Measurements from ENCODE around the gene FFAR3.

The FFAR3 gene

DNA sequence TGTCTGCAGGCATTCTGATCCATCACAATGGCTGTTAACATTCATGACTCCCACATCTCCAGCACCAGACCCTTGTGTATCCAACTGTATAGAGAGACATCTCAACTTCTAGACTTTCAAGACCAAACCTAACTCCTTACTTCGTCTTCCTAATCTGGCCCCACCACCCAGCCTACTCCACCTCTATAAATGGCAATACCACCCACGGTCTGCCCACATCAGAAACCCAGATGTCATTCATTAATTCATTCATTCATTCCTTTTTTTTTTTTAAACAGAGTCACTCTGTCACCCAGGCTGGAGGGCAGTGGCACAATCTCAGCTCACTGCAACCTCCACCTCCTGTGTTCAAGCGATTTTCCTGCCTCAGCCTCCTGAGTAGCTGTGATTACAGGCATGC lies 23.1 kb downstream of the FFAR3 start:
- H3K9me3 Mint-ChIP-seq = peaks cover 5% of the 10 kb centered on the region
- H3K4me3 Mint-ChIP-seq = no peak overlapping the region
- peaks cover 2% of the 10 kb centered on the region for H3K36me3 Mint-ChIP-seq (ENCODE audit: low read depth)
- no peak for DNase-seq (ENCODE audit: low spot score)
- H3K27ac Mint-ChIP-seq = no peak overlapping the region
- peaks cover 5% of the 10 kb centered on the region for H3K4me1 Mint-ChIP-seq (ENCODE audit: low read depth)
- H3K27me3 Mint-ChIP-seq (ENCODE audit: low read depth) = peaks cover 13% of the 10 kb centered on the region

GRCh38 chr19:35381926-35382325 lies 23.7 kb downstream of the FFAR3 start:
- Mint-ChIP-seq H3K4me3 (no peak overlapping the region), H3K27me3 (ENCODE audit: low read depth) (peaks cover 13% of the 10 kb centered on the region), H3K36me3 (ENCODE audit: low read depth) (peaks cover 2% of the 10 kb centered on the region), H3K9me3 (peaks cover 12% of the 10 kb centered on the region), H3K27ac (no peak overlapping the region), H3K4me1 (ENCODE audit: low read depth) (peaks cover 5% of the 10 kb centered on the region)
- DNase-seq (ENCODE audit: low spot score) = no peak

- Mint-ChIP-seq H3K4me1 (ENCODE audit: low read depth) (peaks cover 2% of the 10 kb centered on the region), H3K36me3 (ENCODE audit: low read depth) (peaks cover 2% of the 10 kb centered on the region), H3K9me3 (peaks cover 15% of the 10 kb centered on the region), H3K27me3 (ENCODE audit: low read depth) (peaks cover 10% of the 10 kb centered on the region), H3K27ac (no peak overlapping the region), H3K4me3 (no peak overlapping the region)
- DNase-seq (ENCODE audit: low spot score) = no peak
Measured at GRCh38 chr19:35383536-35383935, 25.3 kb downstream of the FFAR3 start.

DNA sequence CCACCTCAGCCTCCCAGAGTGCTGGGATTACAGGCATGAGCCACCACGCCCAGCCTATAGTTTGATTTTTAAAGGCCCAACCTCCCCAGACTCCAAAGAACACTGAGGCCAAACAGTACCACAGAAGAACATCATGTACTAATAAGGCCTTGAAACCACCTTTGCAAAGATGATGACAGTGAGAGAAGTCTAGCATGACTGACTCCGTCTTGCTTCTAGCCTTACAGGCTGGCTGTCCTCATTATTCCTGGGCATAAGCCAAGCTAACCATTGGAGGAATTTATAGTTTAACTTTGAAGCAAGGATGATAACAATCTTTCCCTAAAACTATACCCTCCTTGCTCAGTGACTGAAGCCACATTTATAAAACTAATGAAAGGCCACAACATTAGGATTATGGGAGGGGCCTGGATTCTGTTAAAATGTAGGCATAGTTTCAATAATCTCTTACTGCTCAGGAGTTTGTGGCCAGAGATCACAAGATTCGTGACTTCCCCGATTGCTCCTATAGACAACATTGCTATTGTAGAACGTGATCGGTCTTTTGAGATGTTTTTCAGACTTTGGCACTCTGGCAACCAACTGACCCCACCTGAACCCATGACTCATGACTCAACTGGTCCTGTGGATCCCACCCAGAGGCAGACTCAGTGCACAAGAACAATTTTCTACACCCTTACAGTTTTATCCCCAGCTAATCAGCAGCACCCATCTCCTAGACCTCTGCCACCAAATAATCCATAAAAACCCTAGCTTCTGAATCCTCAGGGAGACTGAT lies 30.2 kb downstream of the FFAR3 start:
- Mint-ChIP-seq H3K36me3 (ENCODE audit: low read depth) (peaks cover 2% of the 10 kb centered on the region), H3K4me1 (ENCODE audit: low read depth) (no peaks in the 10 kb centered on the region), H3K9me3 (peaks cover 15% of the 10 kb centered on the region), H3K27ac (no peak overlapping the region), H3K27me3 (ENCODE audit: low read depth) (no peaks in the 10 kb centered on the region), H3K4me3 (no peak overlapping the region)
- no peak for DNase-seq (ENCODE audit: low spot score)

- Mint-ChIP-seq H3K4me1 (ENCODE audit: low read depth) (no peaks in the 10 kb centered on the region), H3K27me3 (ENCODE audit: low read depth) (no peaks in the 10 kb centered on the region), H3K36me3 (ENCODE audit: low read depth) (peaks cover 2% of the 10 kb centered on the region), H3K4me3 (no peak overlapping the region), H3K27ac (no peak overlapping the region), H3K9me3 (peaks cover 15% of the 10 kb centered on the region)
- no peak for DNase-seq (ENCODE audit: low spot score)
Measured at GRCh38 chr19:35389192-35389861, 31.1 kb downstream of the FFAR3 start.

DNA sequence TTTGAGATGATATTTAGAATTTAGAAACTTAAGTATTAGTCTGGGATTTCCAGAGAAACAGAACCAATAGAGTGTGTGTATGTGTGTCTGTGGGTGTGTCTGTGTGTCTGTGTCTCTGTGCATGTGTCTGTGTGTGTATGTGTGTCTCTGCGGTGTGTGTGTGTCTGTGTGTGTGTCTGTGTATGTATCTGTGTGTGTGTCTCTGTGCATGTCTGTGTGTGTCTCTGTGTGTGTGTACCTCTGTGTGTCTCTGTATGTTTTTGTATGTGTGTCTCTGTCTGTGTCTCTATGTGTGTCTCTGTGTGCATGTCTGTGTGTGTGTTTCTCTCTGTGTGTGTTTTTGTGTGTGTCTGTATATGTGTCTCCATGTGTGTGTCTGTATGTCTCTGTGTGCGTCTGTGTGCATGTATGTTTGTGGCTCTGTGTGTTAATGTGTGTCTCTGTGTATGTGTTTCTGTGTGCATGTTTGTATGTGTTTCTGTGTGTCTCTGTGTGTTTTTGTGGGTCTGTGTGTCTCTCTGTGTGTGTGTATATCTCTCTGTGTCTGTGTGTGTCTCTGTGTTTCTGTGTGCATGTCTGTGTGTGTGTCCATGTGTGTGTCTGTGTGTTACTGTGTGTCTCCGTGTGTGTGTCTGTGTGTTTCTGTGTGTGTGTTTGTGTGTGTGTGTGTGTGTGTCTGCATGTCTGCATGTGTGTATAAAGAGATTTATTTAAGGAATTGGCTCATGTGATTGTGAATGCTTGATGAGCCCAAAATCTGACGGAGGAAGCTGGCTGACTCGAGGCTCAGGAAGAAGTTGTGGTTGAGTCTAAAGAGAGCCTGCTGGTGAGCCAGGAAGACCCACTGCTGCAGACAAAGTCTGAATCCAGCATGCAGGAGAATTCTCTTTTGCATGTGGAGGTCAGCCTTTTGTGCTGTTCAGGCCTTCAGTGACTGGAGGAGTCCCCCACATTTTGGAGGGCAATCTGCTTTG lies 34.8 kb downstream of the FFAR3 start:
- Mint-ChIP-seq H3K4me1 (ENCODE audit: low read depth) (no peaks in the 10 kb centered on the region), H3K4me3 (no peak overlapping the region), H3K9me3 (no peaks in the 10 kb centered on the region), H3K36me3 (ENCODE audit: low read depth) (no peaks in the 10 kb centered on the region), H3K27me3 (ENCODE audit: low read depth) (no peaks in the 10 kb centered on the region), H3K27ac (no peak overlapping the region)
- no peak for DNase-seq (ENCODE audit: low spot score)

GRCh38 chr19:35395382-35396199 lies 37.3 kb downstream of the FFAR3 start:
- H3K9me3 Mint-ChIP-seq = no peaks in the 10 kb centered on the region
- no peak overlapping the region for H3K27ac Mint-ChIP-seq
- no peak for DNase-seq (ENCODE audit: low spot score)
- no peaks in the 10 kb centered on the region for H3K36me3 Mint-ChIP-seq (ENCODE audit: low read depth)
- H3K27me3 Mint-ChIP-seq (ENCODE audit: low read depth) = peaks cover 5% of the 10 kb centered on the region
- no peaks in the 10 kb centered on the region for H3K4me1 Mint-ChIP-seq (ENCODE audit: low read depth)
- H3K4me3 Mint-ChIP-seq = no peak overlapping the region

DNA sequence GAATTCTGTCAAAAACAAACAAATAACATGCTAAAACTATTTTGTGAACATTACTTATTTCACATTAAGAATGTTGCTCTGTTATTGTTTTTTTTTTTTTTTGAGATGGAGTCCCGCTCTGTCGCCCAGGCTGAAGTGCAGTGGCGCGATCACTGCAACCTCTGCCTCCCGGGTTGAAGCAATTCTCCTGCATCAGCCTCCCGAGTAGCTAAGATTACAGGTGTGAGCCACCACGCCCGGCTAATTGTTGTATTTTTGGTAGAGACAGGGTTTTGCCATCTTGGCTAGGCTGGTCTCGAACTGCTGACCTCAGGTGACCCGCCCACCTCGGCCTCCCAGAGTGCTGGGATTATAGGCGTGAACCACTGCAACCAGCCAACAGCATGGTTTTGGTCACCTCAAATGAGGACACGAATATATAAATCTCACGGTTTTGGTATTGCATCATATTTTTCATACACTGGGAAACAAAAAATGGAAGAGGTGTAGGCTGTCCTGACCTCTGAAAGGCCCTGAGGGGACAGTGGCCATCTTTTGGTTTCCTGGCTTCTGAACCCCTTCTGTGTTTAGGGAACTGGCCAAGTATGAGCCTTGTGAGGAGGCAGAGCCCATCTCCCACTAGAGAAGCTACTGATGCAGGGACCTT lies 38.1 kb downstream of the FFAR3 start:
- Mint-ChIP-seq H3K4me1 (ENCODE audit: low read depth) (no peaks in the 10 kb centered on the region), H3K9me3 (no peaks in the 10 kb centered on the region), H3K27ac (no peak overlapping the region), H3K36me3 (ENCODE audit: low read depth) (no peaks in the 10 kb centered on the region), H3K4me3 (no peak overlapping the region), H3K27me3 (ENCODE audit: low read depth) (peaks cover 5% of the 10 kb centered on the region)
- no peak for DNase-seq (ENCODE audit: low spot score)

- Mint-ChIP-seq H3K36me3 (ENCODE audit: low read depth) (no peaks in the 10 kb centered on the region), H3K4me3 (no peak overlapping the region), H3K27me3 (ENCODE audit: low read depth) (peaks cover 5% of the 10 kb centered on the region), H3K4me1 (ENCODE audit: low read depth) (no peaks in the 10 kb centered on the region), H3K9me3 (no peaks in the 10 kb centered on the region), H3K27ac (no peak overlapping the region)
- no peak for DNase-seq (ENCODE audit: low spot score)
Measured at GRCh38 chr19:35397064-35397463, 38.8 kb downstream of the FFAR3 start.

- H3K9me3 Mint-ChIP-seq = no peaks in the 10 kb centered on the region
- no peaks in the 10 kb centered on the region for H3K36me3 Mint-ChIP-seq (ENCODE audit: low read depth)
- no peak overlapping the region for H3K4me3 Mint-ChIP-seq
- no peak for DNase-seq (ENCODE audit: low spot score)
- no peak overlapping the region for H3K27ac Mint-ChIP-seq
- H3K27me3 Mint-ChIP-seq (ENCODE audit: low read depth) = peaks cover 5% of the 10 kb centered on the region
- H3K4me1 Mint-ChIP-seq (ENCODE audit: low read depth) = peaks cover 4% of the 10 kb centered on the region
Measured at GRCh38 chr19:35398570-35398969, 40.3 kb downstream of the FFAR3 start.

- DNase-seq (ENCODE audit: low spot score) = no peak
- no peaks in the 10 kb centered on the region for H3K9me3 Mint-ChIP-seq
- H3K4me1 Mint-ChIP-seq (ENCODE audit: low read depth) = peaks cover 5% of the 10 kb centered on the region
- H3K4me3 Mint-ChIP-seq = no peak overlapping the region
- H3K36me3 Mint-ChIP-seq (ENCODE audit: low read depth) = no peaks in the 10 kb centered on the region
- peaks cover 5% of the 10 kb centered on the region for H3K27me3 Mint-ChIP-seq (ENCODE audit: low read depth)
- no peak overlapping the region for H3K27ac Mint-ChIP-seq
Measured at GRCh38 chr19:35399231-35399630, 41.0 kb downstream of the FFAR3 start.

DNA sequence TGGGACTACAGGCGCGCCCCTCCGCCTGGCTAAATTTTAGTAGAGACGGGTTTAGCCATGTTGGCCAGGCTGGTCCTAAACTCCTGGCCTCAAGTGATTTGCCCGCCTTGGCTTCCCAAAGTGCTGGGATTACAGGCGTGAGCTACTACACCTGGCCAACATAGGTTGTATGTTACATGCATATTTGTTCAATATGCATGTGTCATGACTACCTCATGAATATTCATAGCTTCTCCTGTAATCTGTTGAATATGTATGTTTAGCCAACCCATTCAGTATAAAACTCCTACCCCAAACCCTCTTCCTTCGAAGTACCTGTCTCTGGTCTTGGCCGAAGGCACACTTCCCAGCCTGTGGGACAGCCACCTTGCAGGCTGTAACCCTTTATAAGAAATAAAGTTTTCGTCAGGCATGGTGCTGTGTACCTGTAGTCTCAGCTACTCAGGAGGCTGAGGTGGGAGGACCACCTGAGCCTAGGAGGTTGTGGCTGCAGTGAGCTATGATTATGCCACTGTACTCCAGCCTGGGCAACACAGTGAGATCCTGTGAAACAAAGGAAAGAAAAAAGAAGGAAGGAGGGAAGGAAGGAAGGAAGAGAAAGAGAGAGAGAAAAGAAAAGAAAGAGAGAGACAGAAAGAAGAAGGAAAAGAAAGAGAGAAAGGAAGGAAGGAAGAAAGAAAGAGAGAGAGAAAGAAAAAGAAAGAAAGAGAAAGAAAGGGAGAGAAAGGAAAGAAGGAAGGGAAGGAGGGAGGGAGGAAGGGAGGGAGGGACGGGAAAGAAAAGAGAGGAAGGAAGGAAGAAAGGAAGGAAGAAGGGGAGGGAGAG lies 41.9 kb downstream of the FFAR3 start:
- H3K4me3 Mint-ChIP-seq = no peak overlapping the region
- no peaks in the 10 kb centered on the region for H3K9me3 Mint-ChIP-seq
- H3K36me3 Mint-ChIP-seq (ENCODE audit: low read depth) = no peaks in the 10 kb centered on the region
- H3K4me1 Mint-ChIP-seq (ENCODE audit: low read depth) = peaks cover 11% of the 10 kb centered on the region
- H3K27ac Mint-ChIP-seq = peak overlapping the region; percentile 18
- no peak for DNase-seq (ENCODE audit: low spot score)
- peaks cover 5% of the 10 kb centered on the region for H3K27me3 Mint-ChIP-seq (ENCODE audit: low read depth)
